Ascending aorta (tissue), 2 donors: ENCODE measurements around the gene GPR37L1. TPM values are rescaled to one million over a fixed set of nuclear protein-coding genes. Genes with fewer than 3 reads are reported as not detected.
"Not testable (repeated sequence)": the region's sequence is repeated elsewhere in the genome, so short reads cannot be mapped to it uniquely, and the experiment has no call there.

Source experiments
- DNase-seq, 2 donors: peaks; one replicate each; pipeline ENCODE4 v3.0.0-alpha.2; 2019; ENCODE audit warnings: low spot score in 2 of 2
- H3K27ac ChIP-seq, 2 donors: fragments of 200-600 bp; sonication (generic); one replicate each; pipeline ENCODE4 v1.5.1; 2016 to 2017; ENCODE audit warnings: mild to moderate bottlenecking in 1 of 2
- H3K27me3 ChIP-seq: fragments of 200-600 bp; sonication (generic); one replicate; pipeline ENCODE4 v1.5.1; 2017
- H3K36me3 ChIP-seq, 2 donors: fragments of 200-600 bp; sonication (generic); one replicate each; pipeline ENCODE4 v1.5.1; 2016
- H3K4me1 ChIP-seq, 2 donors: fragments of 200-600 bp; sonication (generic); one replicate each; pipeline ENCODE4 v1.5.1; 2016 to 2017; ENCODE audit warnings: mild to moderate bottlenecking in 1 of 2
- H3K4me3 ChIP-seq, 2 donors: fragments of 200-600 bp; sonication (generic); one replicate each; pipeline ENCODE4 v1.5.1; 2016 to 2017; ENCODE audit warnings: mild to moderate bottlenecking in 1 of 2
- H3K9me3 ChIP-seq, 2 donors: fragments of 200-600 bp; sonication (generic); one replicate each; pipeline ENCODE4 v1.5.1; 2016
- intact Hi-C: fragments of 100-400 bp; cut with DNase I; formaldehyde crosslinking; loops from one replicate; pipeline ENCODE4 v1.15.1; 2023
- total RNA-seq: library from RNA; depleted of rRNA; stranded (reverse); fragments of >200 nt; gene quantifications from one replicate; pipeline ENCODE4 v1.1.0, GENCODE V29; 2016
- TF ChIP-seq, protein P1 (sequence below), 3 experiments: fragments of 200-600 bp in 2 of 3; fragments of 450-650 bp in 1 of 3; sonication (generic) in 2 of 3; IDR thresholded peaks; one replicate each; pipeline ENCODE4 v1.5.1; 2016 to 2019; ENCODE audit warnings: antibody characterized with exemption in 3 of 3, mild to moderate bottlenecking in 1 of 3, moderate library complexity in 1 of 3

GPR37L1 gene
- total RNA-seq, 1 donor from 2014 or later = not detected

DNA sequence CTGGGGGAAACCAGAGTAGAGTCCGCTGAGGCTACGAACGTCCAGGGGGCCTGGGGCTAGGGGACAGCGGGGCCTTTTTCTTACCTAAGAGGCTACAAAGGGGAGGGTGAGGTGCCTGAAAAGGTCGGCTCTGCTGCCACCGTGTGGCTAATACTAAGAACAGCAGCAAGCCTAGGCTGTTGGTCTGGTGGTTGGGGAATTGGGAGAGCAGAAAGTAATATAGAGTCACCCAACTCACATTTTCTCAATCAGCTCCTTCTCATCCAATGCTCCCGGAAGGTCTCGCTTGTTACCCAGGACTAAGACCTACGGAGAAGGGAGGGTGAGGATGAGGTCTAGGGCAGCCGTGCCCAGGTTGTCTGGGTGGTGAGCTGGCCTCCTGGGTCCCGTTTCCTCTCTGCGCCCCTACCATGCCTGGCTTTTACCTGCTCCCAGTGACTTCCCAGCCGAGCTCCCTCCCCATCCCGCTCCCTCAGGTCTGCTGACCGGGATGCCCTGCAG lies 12.6 kb downstream of the GPR37L1 start:
- TF ChIP-seq, protein P1, sequence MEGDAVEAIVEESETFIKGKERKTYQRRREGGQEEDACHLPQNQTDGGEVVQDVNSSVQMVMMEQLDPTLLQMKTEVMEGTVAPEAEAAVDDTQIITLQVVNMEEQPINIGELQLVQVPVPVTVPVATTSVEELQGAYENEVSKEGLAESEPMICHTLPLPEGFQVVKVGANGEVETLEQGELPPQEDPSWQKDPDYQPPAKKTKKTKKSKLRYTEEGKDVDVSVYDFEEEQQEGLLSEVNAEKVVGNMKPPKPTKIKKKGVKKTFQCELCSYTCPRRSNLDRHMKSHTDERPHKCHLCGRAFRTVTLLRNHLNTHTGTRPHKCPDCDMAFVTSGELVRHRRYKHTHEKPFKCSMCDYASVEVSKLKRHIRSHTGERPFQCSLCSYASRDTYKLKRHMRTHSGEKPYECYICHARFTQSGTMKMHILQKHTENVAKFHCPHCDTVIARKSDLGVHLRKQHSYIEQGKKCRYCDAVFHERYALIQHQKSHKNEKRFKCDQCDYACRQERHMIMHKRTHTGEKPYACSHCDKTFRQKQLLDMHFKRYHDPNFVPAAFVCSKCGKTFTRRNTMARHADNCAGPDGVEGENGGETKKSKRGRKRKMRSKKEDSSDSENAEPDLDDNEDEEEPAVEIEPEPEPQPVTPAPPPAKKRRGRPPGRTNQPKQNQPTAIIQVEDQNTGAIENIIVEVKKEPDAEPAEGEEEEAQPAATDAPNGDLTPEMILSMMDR (IDR thresholded peaks at IDR 0.05) = peak; percentile 71 to 92 (median 91)
- Histone ChIP-seq H3K4me3 (no peak overlapping the region), H3K27me3 (no peaks in the 10 kb centered on the region), H3K36me3 (peaks cover 34 to 49% of the 10 kb centered on the region in 2 donors), H3K4me1 (peaks cover 11 to 24% of the 10 kb centered on the region in 2 donors), H3K9me3 (no peaks in the 10 kb centered on the region), H3K27ac (peak overlapping the region; percentile 39 to 69)
- intact Hi-C loops = loop anchor here (1.0 to 10.0 kb wide), 2 partner anchors 126 to 250 kb away; partner anchors contain the start of gene SHISA4
- DNase-seq = peak in 1 of 2 donors; percentile 75

DNA sequence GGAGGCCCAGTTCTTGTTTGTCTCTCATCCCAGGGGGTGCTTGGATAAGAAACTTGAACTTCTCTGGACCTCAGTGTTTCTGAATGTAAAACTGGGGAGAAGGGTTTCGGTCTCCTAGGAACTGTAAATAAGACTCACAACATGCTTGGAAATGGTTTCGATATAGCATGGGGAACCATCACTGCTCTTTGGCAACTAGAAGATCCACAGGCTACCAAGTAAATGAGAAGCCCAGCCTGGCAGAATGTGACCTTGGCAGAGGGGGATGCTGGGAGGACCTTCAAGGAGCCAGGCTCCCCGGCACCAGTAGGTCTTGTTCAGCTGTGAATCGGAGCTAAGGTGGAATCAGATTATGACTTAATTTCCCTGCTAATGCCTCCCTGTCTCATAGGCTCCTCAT lies 18.1 kb downstream of the GPR37L1 start:
- peaks cover 3 to 21% of the 10 kb centered on the region in 2 donors for H3K4me1 ChIP-seq
- intact Hi-C loops = no loop called here
- TF ChIP-seq, protein P1 (IDR thresholded peaks at IDR 0.05) = no peak
- DNase-seq = no peak
- H3K9me3 ChIP-seq = no peaks in the 10 kb centered on the region
- no peak overlapping the region for H3K4me3 ChIP-seq
- H3K27me3 ChIP-seq = no peaks in the 10 kb centered on the region
- H3K27ac ChIP-seq = peak overlapping the region; percentile 4 to 43
- H3K36me3 ChIP-seq = peaks cover 10 to 19% of the 10 kb centered on the region in 2 donors

DNA sequence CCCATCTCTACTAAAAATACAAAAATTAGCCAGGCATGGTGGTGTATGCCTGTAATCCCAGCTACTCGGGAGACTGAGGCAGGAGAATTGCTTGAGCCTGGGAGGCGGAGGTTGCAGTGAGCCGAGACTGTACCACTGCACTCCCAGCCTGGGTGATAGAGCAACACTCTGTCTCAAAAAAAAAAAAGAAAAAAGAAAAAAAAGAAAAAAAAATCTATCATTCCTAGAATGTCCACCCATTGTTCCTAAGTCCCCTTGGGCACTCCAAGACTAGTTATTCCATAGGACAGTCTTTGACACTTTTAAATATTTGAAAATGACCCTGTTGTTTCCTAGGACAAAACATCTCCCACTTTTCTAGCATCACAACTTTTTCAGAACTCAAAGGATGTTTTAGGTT lies 18.8 kb downstream of the GPR37L1 start:
- Histone ChIP-seq H3K4me1 (peaks cover 3 to 21% of the 10 kb centered on the region in 2 donors), H3K36me3 (peaks cover 10 to 16% of the 10 kb centered on the region in 2 donors)
- H3K27me3 ChIP-seq, H3K4me3 ChIP-seq, DNase-seq, H3K27ac ChIP-seq, intact Hi-C loops, H3K9me3 ChIP-seq: not testable (repeated sequence)

DNA sequence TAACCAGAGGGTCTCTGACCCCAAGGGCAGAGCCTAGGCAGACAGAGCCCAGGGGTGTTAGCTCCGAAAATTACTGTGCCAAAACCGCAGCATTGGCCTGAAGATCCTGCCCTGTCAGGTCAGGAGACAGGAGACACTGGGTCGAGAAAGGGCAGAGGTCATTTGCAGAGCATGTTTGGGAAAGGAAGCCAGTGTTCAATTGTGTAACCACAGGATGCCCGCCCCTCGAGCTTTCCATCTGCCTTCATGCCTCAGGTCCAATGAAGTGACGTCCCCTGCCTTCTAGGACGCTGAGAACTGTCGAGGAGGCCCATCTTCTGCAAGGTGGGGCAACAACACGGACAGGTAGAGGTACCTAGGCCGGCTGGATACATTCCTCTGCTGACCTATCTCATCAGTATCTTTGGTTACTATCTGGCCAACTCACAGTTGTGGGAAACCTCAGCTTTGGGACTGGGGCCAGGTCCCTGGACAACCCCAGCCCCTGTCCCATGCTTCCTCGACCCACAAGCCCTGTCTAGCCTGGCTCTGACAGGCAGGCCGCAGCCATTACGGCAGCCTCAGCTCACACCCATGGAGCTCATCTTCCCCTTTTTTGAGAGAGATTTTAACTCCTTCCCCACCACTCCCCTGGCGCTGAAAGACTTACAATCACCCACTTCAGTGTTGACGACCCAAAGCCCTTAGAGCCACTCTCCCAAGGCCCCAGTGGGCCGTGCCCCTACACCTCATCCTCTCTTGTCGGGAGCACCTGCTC lies 20.5 kb downstream of the GPR37L1 start:
- no peak for DNase-seq
- peak overlapping the region; percentile 96 for H3K27ac ChIP-seq
- peak overlapping the region; percentile 93 to 98 for H3K4me3 ChIP-seq
- peaks cover 3 to 21% of the 10 kb centered on the region in 2 donors for H3K4me1 ChIP-seq
- H3K9me3 ChIP-seq = no peaks in the 10 kb centered on the region
- TF ChIP-seq, protein P1 (IDR thresholded peaks at IDR 0.05) = no peak
- H3K27me3 ChIP-seq = no peaks in the 10 kb centered on the region
- H3K36me3 ChIP-seq = peaks cover under 1% of the 10 kb centered on the region in 2 donors
- intact Hi-C loops = no loop called here

DNA sequence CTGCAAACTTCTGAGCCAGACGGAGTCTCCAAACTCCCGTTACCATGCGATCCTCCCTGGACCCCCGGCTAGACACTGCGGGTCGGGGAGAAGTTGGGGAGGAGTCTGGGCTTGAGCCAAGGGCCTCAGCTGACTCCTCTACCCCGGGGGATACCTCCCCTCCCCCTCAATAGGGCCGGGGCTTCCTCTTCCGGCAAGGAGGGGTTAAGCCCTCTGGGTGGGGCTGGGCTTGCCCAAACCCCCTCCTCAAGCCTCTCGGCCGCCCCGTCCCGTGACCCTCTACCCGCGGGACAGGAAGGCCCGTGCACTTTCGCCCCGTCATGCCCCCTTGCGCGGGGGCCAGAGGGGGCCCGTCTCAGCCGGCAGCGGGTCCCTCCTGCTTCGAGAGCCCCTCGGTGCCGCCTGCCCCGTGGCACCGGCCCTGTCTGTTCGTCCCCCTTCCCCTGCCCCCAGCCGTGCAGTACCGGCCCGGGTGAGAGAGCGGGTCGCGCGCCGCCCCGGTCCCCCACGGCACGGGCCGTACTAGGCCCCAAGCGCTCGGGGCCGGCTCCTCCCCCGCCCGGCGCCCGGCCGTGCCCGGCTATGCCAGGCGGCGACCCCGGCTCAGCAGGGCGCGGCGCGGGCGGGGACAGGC lies 21.2 kb downstream of the GPR37L1 start:
- peak overlapping the region; percentile 93 to 98 for H3K4me3 ChIP-seq

More for the DNA sequence above, 21.2 kb downstream of the GPR37L1 start:
- Histone ChIP-seq H3K27me3 (no peaks in the 10 kb centered on the region), H3K4me1 (peaks cover 3 to 21% of the 10 kb centered on the region in 2 donors), H3K36me3 (no peaks in the 10 kb centered on the region), H3K27ac (peak overlapping the region; percentile 96), H3K9me3 (no peaks in the 10 kb centered on the region)
- TF ChIP-seq, protein P1 (IDR thresholded peaks at IDR 0.05) = no peak
- intact Hi-C loops = no loop called here
- peak in 1 of 2 donors; percentile 71 for DNase-seq
